Suppressor macrophage (primary cell): ENCODE results near the gene COL5A3.
A peak's percentile ranks its signal among the peaks of the same experiment; 100 is the strongest.
"Not testable (repeated sequence)": the region's sequence is repeated elsewhere in the genome, so short reads cannot be mapped to it uniquely, and the experiment has no call there.

Experiments used
- DNase-seq, 4 experiments: peaks; one replicate each; pipeline ENCODE4 v3.0.0-alpha.2; 2020 to 2022
- total RNA-seq, 17 experiments: gene quantifications; one replicate each; lab custom pipeline; 2026; ENCODE audit warnings: mixed read lengths in 6 of 17, inconsistent platforms in 3 of 17; lab: John Stamatoyannopoulos, UW

COL5A3 gene
- 1.4 to 25.7 (median 4.3) reads per million in 17 experiments for total RNA-seq

DNA sequence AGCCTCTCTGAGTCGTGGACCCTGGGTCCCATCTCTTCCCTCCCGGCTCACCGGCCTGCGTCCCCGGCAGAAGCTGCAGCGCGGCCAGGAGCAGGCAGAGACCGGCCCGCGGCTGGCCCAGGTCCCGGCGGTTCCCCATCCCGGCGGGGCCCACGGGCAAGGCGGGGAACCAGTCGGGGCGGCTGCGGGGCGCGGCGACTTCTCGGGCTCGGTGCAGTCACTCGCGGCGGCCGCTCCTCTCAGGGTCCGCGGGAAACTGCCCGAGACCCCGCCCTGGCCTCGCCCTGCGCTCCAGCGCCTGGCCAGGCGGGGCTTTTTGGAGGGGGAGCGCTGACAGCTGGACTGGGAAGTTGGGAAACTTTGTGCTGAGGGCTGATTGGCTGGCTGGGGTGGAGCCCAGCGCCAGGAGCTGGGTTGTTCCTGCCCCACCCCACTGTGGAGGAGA is at the start of gene COL5A3:
COL5A3 (minus strand) TSS at position 258 of the 445 bp plus-strand sequence; CDS start at position 139, 119 bp downstream.
- peak in 2 of 4 experiments; percentile 40 to 44 for DNase-seq

DNA sequence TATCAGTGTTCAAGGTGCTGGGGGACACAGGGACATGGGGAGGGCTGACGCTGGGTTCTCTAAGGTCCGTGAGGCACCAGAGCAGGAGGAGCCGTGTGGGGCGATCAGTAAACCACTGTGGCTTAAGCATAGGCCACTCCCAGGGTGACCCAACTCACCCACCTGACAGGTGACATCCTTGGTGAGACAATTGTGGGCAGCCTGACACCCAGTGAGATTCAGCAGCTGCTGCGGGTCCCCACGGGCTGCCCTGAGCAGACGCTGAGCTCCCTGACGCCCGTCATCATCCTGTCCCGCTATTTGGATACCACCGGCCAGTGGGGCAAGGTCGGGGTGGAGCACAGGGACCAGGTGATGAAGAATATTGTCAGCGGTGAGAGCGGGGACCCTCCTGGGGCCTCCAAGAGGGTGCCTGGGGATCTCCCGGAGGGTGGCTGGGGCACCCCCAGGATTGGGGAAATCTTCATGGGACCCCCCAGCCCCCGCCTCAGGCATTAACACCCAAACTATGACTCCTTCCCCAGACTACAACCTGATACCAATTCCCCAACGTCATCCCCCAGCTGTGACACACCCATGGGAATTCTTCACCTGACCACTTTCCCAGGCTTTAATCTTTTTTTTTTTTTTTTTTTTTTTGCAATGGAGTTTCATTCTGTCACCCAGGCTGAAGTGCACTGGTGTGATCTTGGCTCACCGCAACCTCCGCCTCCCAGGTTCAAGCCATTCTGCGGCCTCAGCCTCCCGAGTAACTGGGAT is 42.5 kb upstream of the COL5A3 start:
- no peak for DNase-seq

DNA sequence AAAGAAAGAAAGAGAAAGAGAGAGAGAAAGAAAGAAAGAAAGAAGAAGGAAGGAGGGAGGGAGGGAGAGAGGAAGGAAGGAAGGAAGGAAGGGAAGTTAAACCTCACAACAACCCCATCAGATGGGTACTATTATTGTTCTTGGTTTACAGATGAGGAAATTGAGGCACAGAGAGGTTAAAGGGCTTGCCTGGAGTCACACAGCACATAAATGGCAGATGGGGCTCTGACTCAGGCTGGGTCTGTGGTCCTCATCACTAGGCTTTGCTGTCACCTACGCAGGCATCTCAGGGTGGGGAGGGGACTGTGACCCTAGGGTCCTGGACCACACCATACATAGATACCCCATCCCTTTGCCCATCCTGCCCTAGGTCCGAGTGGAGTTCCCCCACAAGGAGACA is 39.3 kb upstream of the COL5A3 start:
- no peak for DNase-seq

DNA sequence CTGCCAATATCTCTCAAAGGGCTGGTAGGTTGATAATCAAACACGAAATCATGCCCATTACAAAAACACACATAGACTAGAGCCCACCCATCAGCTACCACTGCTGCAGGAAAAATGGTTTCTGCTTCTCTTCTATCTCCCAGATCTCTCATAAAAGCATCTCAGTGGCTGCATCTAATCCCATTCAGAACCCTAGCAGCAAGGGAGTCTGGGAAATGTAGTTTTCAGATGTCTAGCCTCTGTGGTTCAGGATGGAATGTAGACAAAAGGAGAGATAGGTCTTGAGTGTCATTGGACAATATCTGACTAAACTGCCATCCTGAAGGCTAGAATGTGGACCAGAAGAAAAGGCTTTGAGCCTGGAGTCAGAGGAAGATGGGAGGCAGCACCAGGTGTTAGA is 35.1 kb upstream of the COL5A3 start:
- DNase-seq, result no peak

DNA sequence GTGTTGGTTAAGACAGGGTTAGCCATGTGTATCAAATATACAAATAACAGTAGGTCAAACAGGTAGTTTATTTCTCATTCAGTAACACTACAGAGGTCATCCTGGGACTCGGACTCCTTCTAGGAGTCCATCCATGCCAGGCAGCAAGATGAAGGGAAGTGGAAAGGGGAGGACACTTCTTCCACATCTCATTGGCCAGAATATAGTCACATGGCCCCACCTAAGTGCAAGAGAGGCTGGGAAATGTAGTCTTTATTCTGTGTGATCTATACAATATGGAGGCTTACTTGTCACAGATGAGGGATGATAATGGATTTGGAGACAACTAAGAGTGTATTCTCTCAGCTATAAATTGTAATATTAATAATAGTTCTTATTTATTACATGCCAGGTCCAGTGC is 34.1 kb upstream of the COL5A3 start:
- peak in 1 of 4 experiments; percentile 3 for DNase-seq

DNA sequence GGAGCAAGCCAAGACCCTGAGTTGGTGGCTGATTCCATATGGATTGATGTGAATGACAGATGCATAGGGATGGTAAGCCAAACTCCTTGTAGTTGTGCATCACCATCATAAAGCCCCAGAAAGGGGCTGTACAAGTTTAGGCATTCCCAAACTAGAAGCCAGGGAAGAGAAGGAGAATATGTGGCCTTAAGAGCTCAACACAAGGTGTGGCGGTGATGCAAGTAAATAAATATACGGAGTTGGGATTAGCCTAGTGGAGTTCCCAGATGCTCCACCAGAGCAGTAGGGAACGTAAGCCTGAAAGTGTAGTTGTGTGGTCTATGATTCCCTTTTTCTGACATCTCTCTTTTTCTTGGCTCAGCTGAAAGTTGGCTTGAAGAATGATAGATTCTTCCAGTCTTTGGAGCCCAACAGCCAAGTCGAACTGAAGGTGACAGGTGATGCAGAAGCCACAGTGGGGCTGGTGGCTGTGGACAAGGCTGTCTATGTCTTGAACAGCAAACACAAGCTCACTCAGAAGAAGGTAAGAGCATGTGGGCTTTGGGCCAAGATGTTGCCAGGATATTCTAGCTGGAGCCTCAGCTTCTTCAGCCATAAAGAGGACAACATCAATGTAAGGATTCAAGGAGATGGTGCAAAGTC is 33.1 kb upstream of the COL5A3 start:
- no peak for DNase-seq

DNA sequence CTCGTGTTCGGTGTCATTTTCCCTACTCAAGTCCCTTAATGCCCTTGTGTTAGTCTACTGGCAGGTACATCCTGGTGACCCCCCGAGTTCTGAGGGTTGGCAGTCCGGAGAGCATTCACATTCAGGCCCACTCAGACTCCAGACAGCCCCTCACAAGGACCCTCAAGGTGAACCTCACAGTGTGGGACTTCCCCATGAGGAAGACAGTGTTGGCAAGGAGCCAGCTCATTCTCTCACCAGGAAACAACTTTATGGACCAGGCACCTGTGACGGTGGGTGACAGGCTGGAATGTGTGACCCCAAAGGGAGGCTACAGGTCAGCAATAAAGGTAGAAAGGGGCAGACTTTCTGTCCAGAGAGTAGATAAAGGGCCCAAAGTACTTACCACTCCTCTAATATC is 27.5 kb upstream of the COL5A3 start:
- DNase-seq, result no peak

DNA sequence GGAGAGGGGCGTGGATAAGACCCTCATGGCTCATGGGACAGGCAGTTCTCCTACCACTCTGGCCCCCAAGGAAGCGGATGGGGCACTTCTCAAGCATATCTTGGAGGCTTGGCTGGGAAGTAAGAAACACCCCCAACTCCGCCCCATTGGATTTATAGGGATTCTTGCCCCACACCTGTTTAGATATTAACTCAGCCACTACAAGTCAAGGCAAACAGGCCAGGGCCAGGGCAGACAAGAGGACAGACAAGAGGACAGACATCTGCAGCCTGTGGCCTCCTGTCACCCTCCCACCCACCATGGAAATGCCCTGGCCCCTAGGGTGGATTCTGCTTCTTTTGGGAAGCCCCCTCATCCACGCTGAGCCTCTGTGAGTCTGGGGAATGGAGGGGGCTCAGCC is 27.1 kb upstream of the COL5A3 start:
- DNase-seq, result no peak

DNA sequence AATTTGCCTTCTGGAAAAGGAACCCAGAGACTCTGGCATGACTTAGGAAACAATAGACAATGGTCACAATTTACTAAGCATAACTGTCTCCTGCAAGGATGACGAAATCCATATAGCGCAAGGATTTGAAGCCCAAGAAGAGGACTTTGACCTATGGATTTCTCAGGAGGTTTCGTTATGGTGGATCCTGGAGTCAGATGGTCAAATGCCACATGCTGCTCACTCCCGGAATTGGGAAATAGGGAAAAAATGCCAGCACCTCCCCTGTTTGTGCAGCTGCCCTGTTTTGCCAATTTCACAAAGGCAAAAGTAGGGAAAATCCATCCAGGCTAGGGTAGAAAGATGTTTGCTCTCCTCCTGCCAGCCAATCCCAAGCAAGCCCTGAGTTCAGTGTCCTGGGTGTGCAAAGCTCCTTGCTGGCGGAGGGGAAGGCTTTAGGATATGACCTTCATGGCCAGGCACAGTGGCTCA is 26.3 kb upstream of the COL5A3 start:
- no peak for DNase-seq

DNA sequence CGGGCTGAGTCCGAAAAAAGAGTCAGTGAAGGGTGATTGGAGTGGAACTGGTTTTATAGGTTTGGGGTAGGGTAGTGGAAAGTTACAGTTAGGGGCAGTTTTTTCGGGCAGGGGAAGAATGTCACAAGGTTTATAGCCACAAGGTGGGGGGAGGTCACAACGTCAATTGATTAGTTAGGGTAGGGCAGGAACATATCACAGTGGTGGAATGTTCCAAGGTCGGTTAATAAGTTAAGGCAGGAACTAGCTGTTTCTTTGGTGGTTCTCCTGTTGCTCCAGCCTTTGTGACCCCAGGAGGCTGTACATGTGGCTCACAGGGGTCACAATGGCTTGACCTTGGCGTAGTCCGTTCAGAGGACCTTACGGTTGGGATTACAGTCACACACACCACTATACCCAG is 23.3 kb upstream of the COL5A3 start:
- DNase-seq, result no peak

DNA sequence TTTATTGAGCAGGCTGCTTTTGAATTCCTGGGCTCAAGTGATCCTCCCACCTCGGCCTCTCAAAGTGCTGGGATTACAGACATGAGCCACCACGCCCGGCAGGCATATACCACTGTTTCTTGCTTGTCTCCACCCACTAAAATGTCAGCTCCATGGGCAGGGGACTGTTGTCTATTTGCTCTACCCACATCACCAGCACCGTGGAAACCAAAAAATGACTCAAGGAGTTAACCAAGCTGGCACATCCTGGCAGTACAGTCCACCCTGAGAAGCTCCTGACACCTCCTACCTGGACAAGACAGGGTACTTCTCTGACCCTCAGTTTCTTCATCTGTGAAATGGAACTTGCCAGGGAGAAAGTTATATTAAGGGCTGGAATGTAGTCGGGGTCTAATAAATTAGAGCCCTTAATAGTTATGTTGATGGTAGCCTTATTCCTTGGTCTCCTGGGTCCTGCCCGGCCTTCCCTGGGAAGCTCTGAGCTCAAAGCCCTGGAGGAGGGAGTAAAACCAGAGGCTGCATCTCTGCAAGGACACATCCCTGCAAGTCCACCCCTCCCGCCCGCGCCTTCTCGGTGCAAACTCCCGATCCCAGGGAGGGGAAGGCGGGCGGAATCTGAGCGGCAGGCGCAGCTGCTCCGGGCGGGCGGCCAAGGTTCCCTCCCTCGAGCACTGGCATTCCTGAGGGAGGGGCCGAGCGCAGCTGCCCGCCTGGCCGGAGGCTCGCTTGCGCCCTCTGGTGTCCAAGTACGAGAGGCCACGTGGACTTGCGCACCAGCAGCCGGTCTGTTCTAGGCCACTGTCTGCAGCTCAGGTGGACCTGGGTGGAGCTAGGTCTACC is 17.1 kb upstream of the COL5A3 start:
- peak; percentile 90 to 93 (median 92) for DNase-seq

DNA sequence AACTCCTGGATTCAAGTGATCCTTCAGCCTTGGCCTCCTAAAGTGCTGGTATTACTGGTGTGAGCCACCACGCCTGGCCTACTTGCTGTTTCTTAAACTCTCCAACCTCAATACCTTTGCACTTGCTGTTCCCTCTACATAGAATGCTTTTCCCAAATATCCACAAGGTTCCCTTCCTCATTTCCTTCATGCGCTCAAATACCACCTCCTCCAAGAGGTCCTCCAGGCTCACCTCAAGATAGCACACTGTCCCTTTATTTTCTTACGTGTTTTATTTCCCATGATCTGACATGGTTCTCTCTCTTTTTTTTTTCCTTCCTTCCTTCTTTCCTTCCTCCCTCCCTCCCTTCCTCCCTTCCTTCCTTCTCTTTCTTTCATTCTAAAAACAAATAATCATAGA is 16.4 kb upstream of the COL5A3 start:
- DNase-seq, result no peak

DNA sequence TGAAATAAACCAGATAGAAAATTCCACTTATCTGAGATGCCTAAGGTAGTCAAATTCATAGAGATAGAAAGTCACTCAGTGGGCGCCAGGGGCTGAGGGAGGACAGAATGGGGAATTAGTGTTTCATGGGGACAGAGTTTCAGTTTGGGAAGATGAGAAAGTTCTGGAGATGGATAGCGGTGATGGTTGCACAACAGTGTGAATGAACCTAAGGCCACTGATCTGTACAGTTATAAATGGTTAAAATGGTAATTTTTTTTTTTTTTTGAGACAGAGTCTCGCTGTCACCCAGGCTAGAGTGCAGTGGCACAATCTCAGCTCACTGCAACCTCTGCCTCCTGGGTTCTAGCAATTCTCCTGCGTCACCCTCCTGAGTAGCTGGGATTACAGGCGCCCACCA is 12.8 kb upstream of the COL5A3 start:
- not testable (repeated sequence) for DNase-seq

DNA sequence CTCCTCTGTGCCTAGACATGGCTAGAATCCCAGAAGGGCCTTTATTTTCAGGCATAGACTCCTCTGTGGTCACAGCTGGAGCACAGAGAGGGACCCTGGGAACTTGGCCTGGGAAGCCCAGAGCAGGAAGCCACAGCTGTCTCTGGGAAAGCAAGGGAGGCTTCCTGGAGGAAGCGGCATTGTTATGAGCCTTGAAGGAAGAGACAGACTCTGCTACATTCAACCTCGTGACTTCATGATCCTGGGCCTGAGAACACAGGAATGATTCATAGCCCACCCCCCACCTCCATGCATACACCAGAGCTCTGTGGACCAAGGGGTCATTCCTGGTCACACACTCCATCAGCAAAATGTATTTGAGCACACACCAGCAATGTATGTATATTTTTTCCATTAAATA is 11.6 kb upstream of the COL5A3 start:
- no peak for DNase-seq

DNA sequence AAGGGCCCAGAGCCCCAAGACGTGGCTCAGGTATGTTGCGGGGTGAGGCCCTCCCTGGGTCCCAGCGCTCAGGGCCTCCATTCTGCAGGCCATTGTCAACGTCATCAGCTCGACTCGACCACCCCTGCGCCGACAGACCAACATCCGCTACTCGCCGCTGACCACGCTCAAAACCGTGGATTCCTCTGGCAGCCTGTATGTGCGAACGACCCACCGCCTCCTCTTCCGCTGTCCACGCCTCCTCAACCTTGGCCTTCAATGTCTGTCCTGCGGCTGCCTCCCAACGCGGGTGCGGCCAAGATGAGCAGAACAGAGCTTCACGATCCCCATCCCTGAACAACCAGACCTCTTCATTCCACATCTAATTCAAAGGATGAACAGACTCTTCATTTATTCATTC is 11.1 kb upstream of the COL5A3 start:
- no peak for DNase-seq

DNA sequence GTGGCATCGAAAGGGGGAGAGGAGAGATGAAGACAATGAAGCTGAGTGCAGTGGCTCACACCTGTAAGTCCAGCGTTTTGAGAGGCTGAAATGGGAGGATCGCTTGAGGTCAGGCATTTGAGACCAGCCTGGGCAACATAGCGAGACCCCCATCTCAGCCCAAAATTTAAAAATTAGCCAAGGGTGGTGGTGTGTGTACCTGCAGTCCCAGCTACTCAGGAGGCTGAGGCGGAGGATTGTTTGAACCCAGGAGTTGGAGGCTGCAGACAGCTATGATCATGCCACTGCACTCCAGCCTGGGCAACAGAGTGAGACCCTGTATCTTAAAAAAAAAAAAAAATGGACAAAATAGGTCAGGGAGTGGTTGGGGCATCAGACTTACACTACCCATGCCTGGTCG is 10.5 kb upstream of the COL5A3 start:
- no peak for DNase-seq

DNA sequence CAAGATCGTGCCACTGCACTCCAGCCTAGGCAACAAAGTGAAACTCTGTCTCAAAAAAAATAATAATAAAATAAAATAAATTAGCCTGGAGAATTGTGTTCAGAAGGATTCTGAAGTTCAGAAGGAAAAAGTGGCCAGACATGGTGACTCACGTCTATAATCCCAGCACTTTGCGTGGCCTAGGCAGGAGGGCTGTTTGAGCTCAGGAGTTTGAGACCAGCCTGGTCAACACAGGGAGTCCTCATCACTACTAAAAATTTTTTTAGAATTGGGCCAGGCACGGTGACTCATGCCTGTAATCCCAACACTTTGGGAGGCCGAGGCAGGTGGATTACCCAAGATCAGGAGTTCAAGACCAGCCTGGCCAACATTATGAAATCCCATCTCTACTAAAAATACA is 8.9 kb upstream of the COL5A3 start:
- no peak for DNase-seq

DNA sequence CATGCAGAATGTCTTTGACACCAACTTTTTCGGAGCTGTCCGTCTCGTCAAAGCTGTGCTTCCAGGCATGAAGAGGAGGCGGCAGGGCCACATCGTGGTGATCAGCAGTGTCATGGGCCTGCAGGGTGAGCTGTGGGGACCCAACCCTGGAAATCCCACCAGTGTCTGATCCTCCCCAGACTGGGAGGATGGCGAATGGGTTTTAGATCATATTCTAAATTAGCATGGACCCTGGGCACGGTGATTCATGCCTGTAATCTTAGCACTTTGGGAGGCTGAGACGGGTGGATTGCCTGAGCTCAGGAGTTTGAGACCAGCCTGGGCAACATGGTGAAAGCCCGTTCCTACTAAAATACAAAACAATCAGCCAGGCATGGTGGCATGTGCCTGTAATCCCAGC is 8.5 kb upstream of the COL5A3 start:
- DNase-seq, result no peak

DNA sequence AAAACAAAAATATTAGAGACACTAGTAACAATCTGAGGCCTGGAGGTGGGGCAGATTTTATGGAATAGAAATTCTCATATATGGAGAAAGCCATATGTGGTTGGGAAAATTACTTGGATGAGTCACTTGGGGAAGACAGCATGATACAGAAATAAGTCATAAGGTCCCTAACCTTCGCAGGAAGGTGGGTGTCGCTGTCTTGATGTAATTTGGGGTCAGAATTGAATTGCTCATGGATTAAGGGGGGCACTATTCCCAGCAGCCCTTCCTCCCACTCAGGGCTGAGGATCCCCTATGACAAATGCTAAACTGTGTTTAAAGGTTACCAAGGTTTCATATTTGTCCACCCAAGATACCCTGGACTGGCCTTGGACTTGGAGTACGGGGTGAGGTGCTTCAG is 8.0 kb upstream of the COL5A3 start:
- peak in 3 of 4 experiments; percentile 23 to 57 (median 32) for DNase-seq

DNA sequence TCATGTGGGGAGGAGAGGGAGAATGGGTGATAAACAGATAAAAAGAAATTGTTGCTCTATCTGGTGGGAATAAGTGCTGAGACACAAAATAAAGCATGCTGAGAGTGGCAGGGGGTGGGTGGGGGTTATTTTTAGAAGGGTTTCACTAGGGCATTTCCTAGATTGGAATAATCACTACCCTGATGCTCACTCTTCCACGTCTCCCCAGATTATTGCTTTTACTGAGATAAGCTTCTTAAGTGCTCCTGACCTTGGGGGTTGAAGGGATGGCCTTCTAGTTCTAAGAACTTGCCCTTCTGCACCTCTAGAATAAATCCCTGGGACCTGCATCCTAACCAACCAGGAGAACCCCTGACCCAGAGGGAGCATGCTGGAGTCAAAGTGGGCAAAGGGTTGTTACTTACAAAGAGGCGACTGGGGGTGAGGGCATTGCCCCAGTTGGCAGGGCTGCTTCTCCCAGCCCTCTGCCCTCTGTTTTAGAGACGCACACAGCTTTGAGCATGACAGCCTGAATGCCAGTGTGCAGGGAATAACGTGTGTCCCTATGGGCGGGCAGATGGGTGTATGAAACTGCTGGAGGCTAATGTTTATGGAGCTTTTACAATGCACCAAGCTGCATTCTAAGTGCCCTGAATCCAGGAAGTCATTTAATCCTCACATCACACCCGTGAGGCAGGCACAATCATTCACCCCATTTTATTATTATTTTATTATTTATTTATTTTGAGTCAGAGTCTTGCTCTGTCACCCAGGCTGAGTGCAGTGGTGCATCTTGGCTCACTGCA is 3.7 kb upstream of the COL5A3 start:
- no peak for DNase-seq

DNA sequence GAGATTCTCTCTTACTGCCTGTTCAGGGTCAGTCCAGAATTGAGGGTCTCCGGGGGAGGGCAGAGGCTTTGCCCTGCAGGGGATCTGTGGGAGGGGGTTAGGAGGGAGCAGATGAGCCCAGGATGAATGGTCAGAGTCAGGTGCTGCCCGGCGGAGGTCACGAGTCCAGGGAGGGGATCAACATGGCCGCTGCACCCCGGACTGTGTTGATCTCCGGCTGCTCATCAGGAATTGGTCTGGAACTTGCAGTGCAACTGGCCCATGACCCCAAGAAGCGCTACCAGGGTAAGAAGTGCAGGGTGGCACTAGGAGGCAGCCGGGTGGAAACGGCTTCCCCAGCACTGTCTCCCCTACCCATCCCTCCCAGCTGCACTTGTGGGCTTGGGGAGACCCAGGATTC is 3.0 kb upstream of the COL5A3 start, which contains the start of gene RDH8:
RDH8 (plus strand) TSS at position 168 of the 400 bp plus-strand sequence; CDS start at position 183, 15 bp downstream.
- no peak for DNase-seq

DNA sequence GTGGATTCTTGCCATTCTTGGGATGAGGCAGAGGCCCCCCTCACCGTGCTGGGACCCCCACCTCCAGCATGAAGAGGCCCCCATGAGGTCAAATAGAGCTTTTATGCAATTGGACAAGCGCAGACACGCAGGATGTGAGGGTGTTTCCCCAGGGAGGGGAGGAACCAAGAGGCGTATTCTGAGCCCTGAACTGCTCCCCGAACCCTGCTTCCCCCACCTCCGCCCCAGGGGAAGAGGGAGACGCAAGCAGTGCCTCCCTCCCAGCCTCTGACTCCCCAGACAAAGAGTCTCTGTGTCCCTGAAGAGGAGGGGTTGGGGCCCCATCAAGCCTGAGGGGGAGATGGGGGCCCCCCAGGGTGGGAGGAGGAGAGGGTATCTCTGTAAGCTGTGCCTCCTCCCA is 1.7 kb upstream of the COL5A3 start:
- DNase-seq, result no peak
